Esophagus muscularis mucosa (tissue), 3 donors: ENCODE results near the gene IGSF23.

Experiments
- CTCF ChIP-seq, 3 experiments: fragments of 200-600 bp in 2 of 3; fragments of 450-650 bp in 1 of 3; sonication (generic) in 2 of 3; IDR thresholded peaks; one replicate each; pipeline ENCODE4 v1.5.1; 2017 to 2019; ENCODE audit warnings: antibody characterized with exemption in 3 of 3, mild to moderate bottlenecking in 2 of 3, moderate library complexity in 1 of 3
- POLR2A ChIP-seq: fragments of 450-650 bp; IDR thresholded peaks from one replicate; pipeline ENCODE4 v1.6.1; 2017; ENCODE audit warnings: antibody characterized with exemption, moderate library complexity, mild to moderate bottlenecking, low read depth

- no peak for TF ChIP-seq CTCF (IDR thresholded peaks at IDR 0.05)
- no peak for TF ChIP-seq POLR2A
These were observed 48.5 kb downstream of the IGSF23 start for GRCh38 chr19:44661904-44662303.
